DOHH2 (cell line): ENCODE data around the gene GPR157.

Experiments used
- EZH2phosphoT487 ChIP-seq: fragments of 200-600 bp; sonication (generic); IDR thresholded peaks from 2 replicates; pipeline ENCODE4 v1.6.1; 2017; ENCODE audit warnings: borderline replicate concordance, mild to moderate bottlenecking, antibody characterized with exemption, low read length, moderate library complexity, mixed read lengths
- TF ChIP-seq, protein P1 (sequence below): fragments of 200-600 bp; sonication (generic); IDR thresholded peaks from one replicate; pipeline ENCODE4 v1.5.1; 2014; ENCODE audit warnings: antibody characterized with exemption, mild to moderate bottlenecking, low read depth, low read length; ENCODE audit not compliant: poor library complexity, severe bottlenecking

DNA sequence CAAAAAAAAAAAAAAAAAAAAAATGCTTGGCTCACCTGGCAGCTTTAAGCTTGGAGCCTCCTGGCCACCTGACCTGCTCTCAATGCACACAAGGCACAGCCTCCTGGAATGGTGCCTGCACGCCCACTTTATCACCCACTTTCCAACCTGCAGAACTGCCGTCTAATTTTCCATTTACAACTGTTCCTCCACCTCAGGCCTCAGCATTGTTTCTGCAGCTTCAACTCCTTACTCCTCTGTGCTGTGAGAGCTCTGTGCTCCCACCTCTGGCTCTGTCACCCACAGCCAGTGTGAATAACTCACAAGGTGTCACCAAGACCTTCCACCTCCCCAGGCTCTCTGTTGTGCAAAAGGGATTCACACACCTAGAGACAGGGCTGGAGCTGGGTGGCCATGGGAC is 38.7 kb upstream of the GPR157 start:
- TF ChIP-seq, protein P1, sequence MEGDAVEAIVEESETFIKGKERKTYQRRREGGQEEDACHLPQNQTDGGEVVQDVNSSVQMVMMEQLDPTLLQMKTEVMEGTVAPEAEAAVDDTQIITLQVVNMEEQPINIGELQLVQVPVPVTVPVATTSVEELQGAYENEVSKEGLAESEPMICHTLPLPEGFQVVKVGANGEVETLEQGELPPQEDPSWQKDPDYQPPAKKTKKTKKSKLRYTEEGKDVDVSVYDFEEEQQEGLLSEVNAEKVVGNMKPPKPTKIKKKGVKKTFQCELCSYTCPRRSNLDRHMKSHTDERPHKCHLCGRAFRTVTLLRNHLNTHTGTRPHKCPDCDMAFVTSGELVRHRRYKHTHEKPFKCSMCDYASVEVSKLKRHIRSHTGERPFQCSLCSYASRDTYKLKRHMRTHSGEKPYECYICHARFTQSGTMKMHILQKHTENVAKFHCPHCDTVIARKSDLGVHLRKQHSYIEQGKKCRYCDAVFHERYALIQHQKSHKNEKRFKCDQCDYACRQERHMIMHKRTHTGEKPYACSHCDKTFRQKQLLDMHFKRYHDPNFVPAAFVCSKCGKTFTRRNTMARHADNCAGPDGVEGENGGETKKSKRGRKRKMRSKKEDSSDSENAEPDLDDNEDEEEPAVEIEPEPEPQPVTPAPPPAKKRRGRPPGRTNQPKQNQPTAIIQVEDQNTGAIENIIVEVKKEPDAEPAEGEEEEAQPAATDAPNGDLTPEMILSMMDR = no peak
- no peak for TF ChIP-seq EZH2phosphoT487
